Lung (tissue), 12 donors: Measurements from ENCODE around the gene LCMT2. TPM values are rescaled to one million over a fixed set of nuclear protein-coding genes. Genes with fewer than 3 reads are reported as not detected.

ENCODE experiments used
- ATAC-seq: fragments of 200-7000 bp; cut with Tn5 transposase; one replicate; pipeline ENCODE4 v1.9.1; 2020; ENCODE audit warnings: moderate number of reproducible peaks; ENCODE audit not compliant: insufficient read depth, low FRiP score
- DNase-seq, 3 donors: peaks; one replicate each; pipeline ENCODE4 v3.0.0-alpha.2; 2013 to 2017
- H3K27ac ChIP-seq, 2 donors: one replicate each; pipeline ENCODE4 v1.5.1; 2013; ENCODE audit warnings: mild to moderate bottlenecking in 2 of 2, moderate library complexity in 2 of 2, control low read depth in 1 of 2, inconsistent platforms in 1 of 2, low read depth in 1 of 2, low read length in 1 of 2
- H3K27me3 ChIP-seq, 3 donors: one replicate each; pipeline ENCODE4 v1.5.1; 2013; ENCODE audit warnings: low read length in 2 of 3; ENCODE audit not compliant: control insufficient read depth in 3 of 3, insufficient read depth in 3 of 3
- H3K36me3 ChIP-seq, 4 donors: one replicate each; pipeline ENCODE4 v1.5.1; 2013; ENCODE audit warnings: low read length in 4 of 4, mild to moderate bottlenecking in 1 of 4, moderate library complexity in 1 of 4; ENCODE audit not compliant: control insufficient read depth in 4 of 4, insufficient read depth in 4 of 4
- H3K4me1 ChIP-seq, 5 donors: one replicate each; pipeline ENCODE4 v1.5.1; 2013; ENCODE audit warnings: low read length in 5 of 5, mild to moderate bottlenecking in 2 of 5, moderate library complexity in 1 of 5; ENCODE audit not compliant: control insufficient read depth in 5 of 5, insufficient read depth in 5 of 5
- H3K4me3 ChIP-seq: one replicate; pipeline ENCODE4 v1.5.1; 2013; ENCODE audit warnings: mild to moderate bottlenecking, control low read depth, moderate library complexity
- H3K9ac ChIP-seq, 2 donors: one replicate each; pipeline ENCODE4 v1.5.1; 2013; ENCODE audit warnings: low read length in 2 of 2, control low read depth in 1 of 2; ENCODE audit not compliant: insufficient read depth in 1 of 2
- H3K9me3 ChIP-seq, 4 donors: one replicate each; pipeline ENCODE4 v1.5.1; 2013; ENCODE audit warnings: low read length in 3 of 4, mild to moderate bottlenecking in 1 of 4, moderate library complexity in 1 of 4; ENCODE audit not compliant: control insufficient read depth in 4 of 4, insufficient read depth in 3 of 4
- CTCF ChIP-seq: IDR thresholded peaks from 2 replicates; pipeline ENCODE4 v1.5.1; 2012; ENCODE audit warnings: mild to moderate bottlenecking; ENCODE audit errors: control extremely low read depth, extremely low read depth
- WGBS, 2 donors: extraction: QIAGEN DNeasy Blood & Tissue Kit; methylation state at CpG; one replicate each; pipeline ENCODE4 v1.1.7; 2013; 5-methylcytosine and 5-hydroxymethylcytosine counted together
- polyA plus RNA-seq, 2 donors: library from polyadenylated mRNA; stranded (reverse); fragments of 200-250 nt; gene quantifications; one replicate each; pipeline ENCODE4 v1.2.1, GENCODE V29; 2013
- total RNA-seq, 2 donors: library from RNA; depleted of rRNA in 1 of 2; stranded (reverse); fragments of >200 nt in 1 of 2; gene quantifications; one replicate each; pipeline ENCODE4 v1.2.1, GENCODE V29; 2014 to 2021
- donor health status: control.
- donor health status: control.
- donor health status: Bipolar disorder and iron deficiency.
- donor health status: healthy.
- donor health status: DM: yes; HTN: yes; CAD: no.

The LCMT2 gene
- total and polyA plus RNA-seq, 4 donors = 3.3 to 10.6 (median 4.4) TPM

GRCh38 chr15:43361313-43361903 is 31.0 kb upstream of the LCMT2 start:
- H3K9ac ChIP-seq = no peak overlapping the region
- peaks cover 24 to 80% (median 54%) of the 10 kb centered on the region in 4 donors for H3K36me3 ChIP-seq
- no peak for ATAC-seq
- H3K27me3 ChIP-seq = no peaks in the 10 kb centered on the region
- no peaks in the 10 kb centered on the region for H3K4me1 ChIP-seq
- 99% methylated on average over 7 of the region's 7 CpGs for WGBS, 2 donors
- TF ChIP-seq CTCF = no peak
- no peak overlapping the region for H3K27ac ChIP-seq
- H3K9me3 ChIP-seq = peaks cover 15 to 40% (median 26%) of the 10 kb centered on the region in 4 donors
- H3K4me3 ChIP-seq = no peak overlapping the region
- no peak for DNase-seq

GRCh38 chr15:43360821-43361220 is 30.4 kb upstream of the LCMT2 start:
- H3K27ac ChIP-seq = no peak overlapping the region
- H3K9me3 ChIP-seq = peaks cover 15 to 40% (median 23%) of the 10 kb centered on the region in 4 donors

GRCh38 chr15:43352693-43353382 is 22.5 kb upstream of the LCMT2 start:
- WGBS, 2 donors = 86 to 91% methylated on average over 2 of the region's 2 CpGs
- Histone ChIP-seq H3K9ac (no peak overlapping the region), H3K9me3 (peaks cover 0 to 2% (median 0%) of the 10 kb centered on the region in 4 donors), H3K36me3 (peaks cover 3 to 19% (median 9%) of the 10 kb centered on the region in 4 donors), H3K4me3 (no peak overlapping the region), H3K4me1 (peaks cover 0 to 4% (median 0%) of the 10 kb centered on the region in 5 donors), H3K27ac (peak overlapping the region in 1 of 2 donors; percentile 43), H3K27me3 (no peaks in the 10 kb centered on the region)
- DNase-seq (no peak), ATAC-seq (no peak)
- no peak for TF ChIP-seq CTCF

More at GRCh38 chr15:43360821-43361220, 30.4 kb upstream of the LCMT2 start:
- H3K9ac ChIP-seq = no peak overlapping the region
- TF ChIP-seq CTCF = no peak
- no peak overlapping the region for H3K4me3 ChIP-seq
- DNase-seq = no peak
- H3K4me1 ChIP-seq = no peaks in the 10 kb centered on the region
- no peak for ATAC-seq
- H3K36me3 ChIP-seq = peaks cover 18 to 74% (median 49%) of the 10 kb centered on the region in 4 donors
- no peaks in the 10 kb centered on the region for H3K27me3 ChIP-seq
- 87 to 99% methylated on average over 4 of the region's 4 CpGs for WGBS, 2 donors
